HepG2 (cell line): Measurements from ENCODE around the gene WNT6. TPM values are rescaled to one million over a fixed set of nuclear protein-coding genes. Genes with fewer than 3 reads are reported as not detected.

Experiments used
- ATAC-seq: fragments of 200-7000 bp; cut with Tn5 transposase; 3 replicates; pipeline ENCODE4 v1.9.1; 2020; ENCODE audit warnings: mild to moderate bottlenecking, moderate library complexity
- BruUV-seq: library from RNA; stranded (reverse); fragments of 400-500 nt; replicated peaks from 2 replicates; lab custom pipeline; 2021; lab: Mats Ljungman, UMichigan
- CTCF ChIA-PET: fragments of 300-600 bp; formaldehyde crosslinking; extraction: SDS; loops from one replicate; lab custom pipeline; 2021; ENCODE audit warnings: low total read pairs, inconsistent platforms, low intra/inter-chr PET ratio; lab: Yijun Ruan, JAX
- POLR2A ChIA-PET: fragments of 350-600 bp; sonication (Branson Sonifier 250); formaldehyde crosslinking; loops from one replicate; lab custom pipeline; 2020; ENCODE audit warnings: antibody characterized with exemption, inconsistent platforms; lab: Yijun Ruan, JAX
- DNase-seq: peaks from one replicate; pipeline ENCODE4 v3.0.0-alpha.2; 2015; ENCODE audit warnings: low spot score
- FAIRE-seq: peaks from 3 replicates; lab custom pipeline; 2011; peaks lifted over from hg19 to GRCh38; lab: Jason Lieb, UNC
- H2AFZ ChIP-seq: one replicate; pipeline ENCODE4 v1.6.1; 2011; ENCODE audit warnings: low read length, inconsistent platforms
- H3K27ac ChIP-seq: fragments of 300-600 bp; 3 replicates; pipeline ENCODE4 v1.8.0; 2011; ENCODE audit warnings: mixed run types, mild to moderate bottlenecking, mixed read lengths, low read length, inconsistent platforms; ENCODE audit not compliant: insufficient read depth; ENCODE audit errors: extremely low read length
- H3K27me3 ChIP-seq, 2 experiments: fragments of 200-600 bp in 1 of 2; 2 replicates in 1 of 2; 3 replicates in 1 of 2; pipeline versions ENCODE4 v1.6.0 to v1.8.0; 2011; ENCODE audit warnings: low read length in 2 of 2, mild to moderate bottlenecking in 2 of 2, moderate library complexity in 2 of 2, inconsistent platforms in 1 of 2; ENCODE audit not compliant: insufficient read depth in 2 of 2, control insufficient read depth in 1 of 2
- H3K36me3 ChIP-seq, 2 experiments: fragments of 200-600 bp in 1 of 2; replicated peaks in 1 of 2; 2 replicates in 1 of 2; 3 replicates in 1 of 2; pipeline versions ENCODE4 v1.5.1 to v1.8.0; 2011; ENCODE audit warnings: low read length in 2 of 2, inconsistent platforms in 1 of 2; ENCODE audit not compliant: insufficient read depth in 2 of 2, control insufficient read depth in 1 of 2
- H3K4me1 ChIP-seq: 2 replicates; pipeline ENCODE4 v1.5.1; 2012; ENCODE audit warnings: low read length, inconsistent platforms; ENCODE audit not compliant: insufficient read depth
- H3K4me2 ChIP-seq: 2 replicates; pipeline ENCODE4 v1.6.0; 2011; ENCODE audit warnings: low read depth, low read length, inconsistent platforms
- H3K4me3 ChIP-seq, 3 experiments: fragments of 200-600 bp in 1 of 3; sonication (generic), shearing (Covaris generic) in 1 of 3; replicated peaks in 1 of 3; 2 replicates each; pipeline ENCODE4 v1.5.1; 2011 to 2016; ENCODE audit warnings: low read length in 3 of 3, inconsistent platforms in 2 of 3, low read depth in 2 of 3, mild to moderate bottlenecking in 2 of 3, control low read depth in 1 of 3, mixed read lengths in 1 of 3; ENCODE audit not compliant: insufficient read depth in 1 of 3
- H3K79me2 ChIP-seq: one replicate; pipeline ENCODE4 v1.6.1; 2011; ENCODE audit warnings: low read length, inconsistent platforms; ENCODE audit not compliant: insufficient read depth
- H3K9ac ChIP-seq: 2 replicates; pipeline ENCODE4 v1.6.0; 2011; ENCODE audit warnings: mild to moderate bottlenecking, low read depth, low read length, inconsistent platforms; ENCODE audit not compliant: insufficient read depth
- H3K9me3 ChIP-seq: 2 replicates; pipeline ENCODE4 v1.5.1; 2012; ENCODE audit warnings: mild to moderate bottlenecking, low read length
- H4K20me1 ChIP-seq: 2 replicates; pipeline ENCODE4 v1.6.0; 2011; ENCODE audit warnings: inconsistent platforms, mild to moderate bottlenecking, low read length, moderate library complexity; ENCODE audit not compliant: insufficient read depth
- BCL6 ChIP-seq: IDR thresholded peaks from 2 replicates; pipeline ENCODE4 v1.6.1; 2016; ENCODE audit warnings: missing genetic modification reagents, missing compliant biosample characterization
- FOXK2 ChIP-seq: fragments of 450-650 bp; IDR thresholded peaks from 2 replicates; pipeline ENCODE4 v1.6.1; 2016
- NFYB ChIP-seq: sonication (generic); formaldehyde crosslinking; IDR thresholded peaks from 2 replicates; pipeline ENCODE4 v1.4.0; 2020; ENCODE audit warnings: missing genetic modification reagents
- RBM22 ChIP-seq: fragments of 200-400 bp; formaldehyde crosslinking; optimal IDR thresholded peaks from 2 replicates; pipeline ENCODE3; 2017; ENCODE audit warnings: mild to moderate bottlenecking, low read length, moderate library complexity
- TP53 ChIP-seq: sonication (generic); formaldehyde crosslinking; conservative IDR thresholded peaks from 2 replicates; pipeline ENCODE4 v1.4.0; 2020; ENCODE audit warnings: missing genetic modification reagents
- U2AF1 ChIP-seq: fragments of 200-400 bp; formaldehyde crosslinking; optimal IDR thresholded peaks from 2 replicates; pipeline ENCODE3; 2017; ENCODE audit warnings: mild to moderate bottlenecking, low read depth, low read length
- ZNF354B ChIP-seq: sonication (generic); formaldehyde crosslinking; IDR thresholded peaks from 2 replicates; pipeline ENCODE4 v1.8.0; 2022; ENCODE audit warnings: mild to moderate bottlenecking, missing genetic modification reagents
- ZNF549 ChIP-seq: sonication (generic); formaldehyde crosslinking; IDR thresholded peaks from 2 replicates; pipeline ENCODE4 v1.5.0; 2020; ENCODE audit warnings: missing genetic modification reagents
- ZNF878 ChIP-seq: sonication (generic); formaldehyde crosslinking; IDR thresholded peaks from 2 replicates; pipeline ENCODE4 v1.8.1; 2023; ENCODE audit warnings: mild to moderate bottlenecking, missing genetic modification reagents, moderate library complexity
- ZSCAN12 ChIP-seq: sonication (generic); formaldehyde crosslinking; IDR thresholded peaks from 2 replicates; pipeline ENCODE4 v1.9.0; 2021; ENCODE audit warnings: mild to moderate bottlenecking, missing genetic modification reagents
- WGBS: methylation state at CpG from one replicate; pipeline ENCODE4 v1.1.6; 2017; ENCODE audit warnings: low lambda C conversion rate; 5-methylcytosine and 5-hydroxymethylcytosine counted together
- in situ Hi-C: cut with HindIII; loops from 2 replicates; pipeline ENCODE4 v1.10.0; 2017; ENCODE audit warnings: low pct_unique_long_range_greater_than_20kb; ENCODE audit not compliant: extremely low pct_ligation_motif_present
- intact Hi-C: fragments of 100-400 bp; cut with micrococcal nuclease; formaldehyde crosslinking; loops from one replicate; pipeline ENCODE4 v1.10.0; 2022; ENCODE audit not compliant: unreplicated experiment
- polyA plus RNA-seq, 8 experiments: library from polyadenylated mRNA; depleted of rRNA in 3 of 8; stranded (reverse) in 7 of 8; unstranded in 1 of 8; fragments of >200 nt; fragmentation: Illumina TruSeq in 4 of 8; extraction: Trizol in 4 of 8; gene quantifications; 2 replicates each; pipeline versions ENCODE4 v1.2.1 to v1.2.3, GENCODE V29; 2011 to 2016; ENCODE audit warnings: low read depth in 4 of 8, missing spikeins in 1 of 8, mixed read lengths in 1 of 8; ENCODE audit not compliant: insufficient read depth in 1 of 8
- total RNA-seq, 5 experiments: library from RNA; depleted of rRNA; stranded (reverse); fragments of >200 nt; fragmentation: Illumina TruSeq; extraction: Trizol; gene quantifications; 2 replicates each; pipeline ENCODE4 v1.2.3, GENCODE V29; 2016; ENCODE audit warnings: low read depth in 1 of 5
- TF ChIP-seq, protein P1 (sequence below): sonication (generic); formaldehyde crosslinking; IDR thresholded peaks from 2 replicates; pipeline ENCODE4 v1.5.0; 2020; ENCODE audit warnings: missing genetic modification reagents, mild to moderate bottlenecking, borderline replicate concordance
- TF ChIP-seq, protein P2 (sequence below), 2 experiments: sonication (generic) in 1 of 2; formaldehyde crosslinking in 1 of 2; IDR thresholded peaks; 2 replicates each; pipeline versions ENCODE4 v1.4.0 to v1.6.1; 2018 to 2020; ENCODE audit warnings: missing genetic modification reagents in 2 of 2, borderline replicate concordance in 1 of 2, low read depth in 1 of 2, mild to moderate bottlenecking in 1 of 2, missing biosample characterization in 1 of 2

The WNT6 gene
- total and polyA plus RNA-seq, 2 of the 13 experiments (the other 11 are each of a cell fraction or from before 2014, with no cell fraction given), result 0.20 TPM; not detected in 1

DNA sequence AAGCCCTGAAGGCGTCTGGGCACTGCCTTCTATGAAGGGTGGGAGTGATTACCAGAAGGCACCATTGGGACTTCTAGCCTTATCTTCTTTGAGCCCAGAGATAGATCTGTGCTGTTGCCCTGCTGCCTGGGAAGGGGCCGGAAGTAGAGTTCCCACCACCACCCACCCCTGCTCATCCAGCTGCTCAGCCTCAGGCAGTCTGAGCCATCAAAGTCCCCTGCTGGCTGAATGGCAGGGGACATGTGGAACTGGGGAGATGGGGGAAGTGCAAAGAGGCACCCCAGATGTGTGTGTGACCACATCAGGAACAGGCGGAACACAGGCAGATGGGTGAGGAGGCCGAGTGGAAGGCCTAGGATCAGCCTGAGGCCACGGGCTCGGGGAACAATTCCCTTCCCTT lies 17.7 kb downstream of the WNT6 start:
- H3K4me3 ChIP-seq, result no peak overlapping the region
- no peak overlapping the region for H2AFZ ChIP-seq
- no TSS peak for BruUV-seq
- WGBS, result 16% methylated on average over 6 of the region's 6 CpGs
- intact Hi-C loops (no loop called here), in situ Hi-C loops (no loop called here)
- TF ChIP-seq ZNF549 (no peak), ZNF354B (no peak), NFYB (CRISPR knock-in tag) (no peak), RBM22 (no peak), U2AF1 (no peak), FOXK2 (no peak), ZNF878 (CRISPR knock-in tag) (no peak), BCL6 (no peak), TP53 (CRISPR knock-in tag) (no peak), ZSCAN12 (CRISPR knock-in tag) (no peak)
- TF ChIP-seq, protein P1, sequence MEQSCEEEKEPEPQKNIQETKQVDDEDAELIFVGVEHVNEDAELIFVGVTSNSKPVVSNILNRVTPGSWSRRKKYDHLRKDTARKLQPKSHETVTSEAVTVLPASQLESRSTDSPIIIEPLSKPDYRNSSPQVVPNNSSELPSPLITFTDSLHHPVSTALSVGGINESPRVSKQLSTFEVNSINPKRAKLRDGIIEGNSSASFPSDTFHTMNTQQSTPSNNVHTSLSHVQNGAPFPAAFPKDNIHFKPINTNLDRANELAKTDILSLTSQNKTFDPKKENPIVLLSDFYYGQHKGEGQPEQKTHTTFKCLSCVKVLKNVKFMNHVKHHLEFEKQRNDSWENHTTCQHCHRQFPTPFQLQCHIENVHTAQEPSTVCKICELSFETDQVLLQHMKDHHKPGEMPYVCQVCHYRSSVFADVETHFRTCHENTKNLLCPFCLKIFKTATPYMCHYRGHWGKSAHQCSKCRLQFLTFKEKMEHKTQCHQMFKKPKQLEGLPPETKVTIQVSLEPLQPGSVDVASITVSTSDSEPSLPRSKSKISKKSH, result no peak
- TF ChIP-seq, protein P2, sequence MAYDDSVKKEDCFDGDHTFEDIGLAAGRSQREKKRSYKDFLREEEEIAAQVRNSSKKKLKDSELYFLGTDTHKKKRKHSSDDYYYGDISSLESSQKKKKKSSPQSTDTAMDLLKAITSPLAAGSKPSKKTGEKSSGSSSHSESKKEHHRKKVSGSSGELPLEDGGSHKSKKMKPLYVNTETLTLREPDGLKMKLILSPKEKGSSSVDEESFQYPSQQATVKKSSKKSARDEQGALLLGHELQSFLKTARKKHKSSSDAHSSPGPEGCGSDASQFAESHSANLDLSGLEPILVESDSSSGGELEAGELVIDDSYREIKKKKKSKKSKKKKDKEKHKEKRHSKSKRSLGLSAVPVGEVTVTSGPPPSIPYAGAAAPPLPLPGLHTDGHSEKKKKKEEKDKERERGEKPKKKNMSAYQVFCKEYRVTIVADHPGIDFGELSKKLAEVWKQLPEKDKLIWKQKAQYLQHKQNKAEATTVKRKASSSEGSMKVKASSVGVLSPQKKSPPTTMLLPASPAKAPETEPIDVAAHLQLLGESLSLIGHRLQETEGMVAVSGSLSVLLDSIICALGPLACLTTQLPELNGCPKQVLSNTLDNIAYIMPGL (CRISPR knock-in tag; IDR thresholded peaks at IDR 0.05; ENCODE audit: borderline replicate concordance in 1 of 2, low read depth in 1 of 2), result no peak
- peaks cover 21 to 93% of the 10 kb centered on the region in 2 experiments; a peak in 4 of 5 replicates for H3K27me3 ChIP-seq
- H3K4me2 ChIP-seq, result no peak overlapping the region
- FAIRE-seq, result no peak
- H3K4me1 ChIP-seq, result 0 out of 2 replicates have a peak, but pooled peaks cover 9% of the 10 kb centered on the region
- H3K9me3 ChIP-seq, result no peaks in the 10 kb centered on the region
- no peak for ATAC-seq
- DNase-seq, result no peak
- no peaks in the 10 kb centered on the region for H3K79me2 ChIP-seq
- H3K36me3 ChIP-seq, result no peaks in the 10 kb centered on the region
- no peak overlapping the region for H3K27ac ChIP-seq
- no peak overlapping the region for H3K9ac ChIP-seq
- CTCF ChIA-PET, result interaction anchor here (2.1 to 2.6 kb wide), 2 partner anchors 20 to 25 kb away, joined by 9 to 58 read pairs; no protein-coding TSS in a partner anchor
- POLR2A ChIA-PET, result no interaction called here
- H4K20me1 ChIP-seq, result peaks cover 3% of the 10 kb centered on the region; the same call in 1 of the 2 replicates
